NCI-H1694 (cell line): ENCODE results near the gene EPAS1.

Experiments used
- DNase-seq: peaks from one replicate; lab custom pipeline; 2025; lab: John Stamatoyannopoulos, UW

The EPAS1 gene

GRCh38 chr2:46273919-46274318 is 23.3 kb upstream of the EPAS1 start:
- no peak for DNase-seq

DNA sequence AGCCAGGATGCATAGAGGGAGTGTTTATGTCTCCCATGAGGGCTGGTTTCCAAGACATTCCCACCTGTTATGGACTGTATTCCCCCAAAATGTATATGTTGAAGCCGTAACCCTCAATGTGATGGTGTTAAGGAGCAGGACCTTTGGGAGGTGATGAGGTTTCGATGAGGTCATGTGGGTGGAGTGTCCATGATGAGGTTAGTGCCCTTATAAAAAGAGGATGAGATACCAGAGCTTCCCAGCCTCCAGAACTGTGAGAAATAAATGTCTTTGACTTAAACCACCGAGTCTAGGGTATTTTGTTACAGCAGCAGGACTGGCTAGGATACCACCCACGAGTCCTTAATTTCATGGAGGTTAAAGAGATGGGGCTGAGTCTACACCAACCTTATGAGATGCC is 22.6 kb upstream of the EPAS1 start:
- no peak for DNase-seq

GRCh38 chr2:46275995-46276394 is 21.2 kb upstream of the EPAS1 start:
- no peak for DNase-seq

GRCh38 chr2:46276642-46277041 is 20.6 kb upstream of the EPAS1 start:
- DNase-seq: no peak

DNA sequence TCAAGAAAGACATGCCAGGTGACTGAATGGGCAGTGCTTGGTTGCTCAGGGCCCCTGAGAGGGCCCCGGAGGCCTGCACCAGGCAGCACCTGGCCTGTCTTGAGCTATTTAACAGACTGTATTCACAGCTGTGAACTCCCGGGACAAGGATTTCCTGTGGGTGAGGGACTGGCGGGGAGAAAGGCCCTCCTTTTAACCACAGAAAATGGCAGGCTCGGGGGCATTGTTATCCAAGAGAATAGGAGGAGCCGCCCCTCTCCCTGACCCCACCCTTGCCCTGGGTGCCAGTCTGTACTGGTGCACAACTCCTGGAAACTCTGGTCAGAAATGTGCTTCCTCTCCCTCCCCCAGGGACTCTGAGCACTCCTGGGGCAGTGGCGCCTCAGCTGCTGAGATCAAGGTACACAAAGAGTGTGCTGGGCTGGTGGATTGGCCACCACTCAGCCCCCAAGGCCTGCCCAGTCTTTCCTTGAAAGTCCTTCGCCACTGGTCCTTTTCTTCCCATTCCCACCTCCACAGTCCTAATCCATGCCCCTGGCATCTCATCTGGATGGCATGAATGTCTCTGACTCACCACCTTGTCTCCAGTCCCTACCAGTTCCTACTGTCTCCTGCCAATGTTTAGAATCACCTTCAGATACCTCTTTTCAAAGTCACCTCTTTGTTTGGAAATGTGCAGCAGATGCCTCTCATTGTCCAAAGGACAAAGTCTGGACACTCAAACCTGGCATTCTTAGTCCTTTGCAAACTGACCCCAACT is 19.6 kb upstream of the EPAS1 start:
- no peak for DNase-seq

DNA sequence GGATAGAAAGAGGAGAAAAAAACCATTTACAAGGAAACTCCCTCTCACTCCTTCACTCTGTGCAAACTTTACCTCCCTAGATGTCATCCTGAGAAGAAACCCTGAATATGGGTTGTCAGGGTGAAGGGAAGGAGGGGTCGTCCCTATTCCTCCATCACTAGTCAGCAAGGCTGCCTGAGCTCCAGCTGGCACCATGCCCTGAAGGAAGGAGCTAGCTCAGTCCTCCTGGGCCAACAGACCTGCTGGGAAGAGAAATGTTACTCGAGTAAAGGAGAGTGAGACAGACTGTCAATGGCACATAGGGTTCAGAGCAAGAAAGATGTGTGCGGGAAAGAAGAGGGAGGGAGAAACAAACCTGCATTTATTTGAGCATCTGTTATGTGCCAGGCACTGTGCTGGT is 18.3 kb upstream of the EPAS1 start:
- DNase-seq: no peak

DNA sequence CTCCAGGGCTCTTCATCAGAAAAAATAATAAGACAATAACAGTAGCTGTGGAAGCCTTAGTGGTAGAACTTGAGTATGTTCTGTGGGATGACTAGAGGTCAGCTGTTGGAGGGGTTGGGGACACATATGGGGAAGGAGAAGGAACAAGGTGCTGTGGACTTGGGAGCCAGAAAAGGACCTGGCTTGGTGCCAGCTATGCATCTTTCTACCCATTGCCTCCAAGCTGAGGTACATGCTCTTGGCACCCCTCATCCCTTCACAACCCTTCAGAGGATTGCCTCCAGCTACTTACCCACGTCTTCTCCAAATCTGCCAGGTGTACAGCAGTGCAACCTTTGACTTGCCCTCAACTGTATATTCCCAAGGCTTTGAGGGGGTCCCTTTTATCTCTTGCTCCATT is 15.3 kb upstream of the EPAS1 start:
- no peak for DNase-seq

DNA sequence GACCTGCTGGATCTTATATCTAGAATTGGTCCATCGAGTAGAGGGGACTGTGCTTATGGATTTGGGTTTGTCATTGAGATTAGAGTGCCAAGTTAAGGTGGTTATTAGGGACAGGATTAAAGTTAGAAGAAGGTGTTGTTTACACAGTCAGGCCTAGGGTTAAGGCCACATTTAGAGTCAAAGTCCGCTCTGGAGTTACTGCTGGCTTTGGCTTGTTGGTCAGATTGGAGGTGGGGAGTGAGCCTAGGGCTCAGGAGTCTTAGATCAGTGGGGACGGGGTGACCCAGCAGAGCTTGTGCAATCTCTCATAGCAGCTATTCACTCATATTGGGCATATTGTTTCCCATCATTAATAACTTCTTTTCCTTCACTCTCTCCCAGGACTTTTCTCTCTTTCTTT is 13.5 kb upstream of the EPAS1 start:
- DNase-seq: no peak

DNA sequence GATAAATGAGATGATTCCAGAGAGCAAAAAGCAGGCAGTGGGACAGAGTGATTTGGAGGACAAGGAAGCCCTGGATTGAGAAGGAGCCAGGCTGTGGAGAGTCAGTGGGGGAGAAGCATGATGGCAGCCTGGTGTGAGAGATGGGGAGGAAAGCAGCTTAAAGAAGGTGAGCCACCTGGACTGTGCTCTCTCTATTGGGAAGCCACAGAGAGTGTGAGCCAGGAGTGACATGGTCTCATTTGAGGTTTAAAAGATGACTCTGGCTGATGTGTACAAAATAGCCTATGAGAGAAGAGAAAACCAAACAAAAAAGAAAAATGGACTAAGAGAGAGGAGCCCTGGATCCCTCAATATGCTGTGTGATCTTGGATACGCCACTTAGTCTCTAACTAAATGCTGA is 12.9 kb upstream of the EPAS1 start:
- no peak for DNase-seq

GRCh38 chr2:46284796-46285195 is 12.4 kb upstream of the EPAS1 start:
- no peak for DNase-seq

- DNase-seq: no peak
Observed at GRCh38 chr2:46286715-46287114, 10.5 kb upstream of the EPAS1 start.

DNA sequence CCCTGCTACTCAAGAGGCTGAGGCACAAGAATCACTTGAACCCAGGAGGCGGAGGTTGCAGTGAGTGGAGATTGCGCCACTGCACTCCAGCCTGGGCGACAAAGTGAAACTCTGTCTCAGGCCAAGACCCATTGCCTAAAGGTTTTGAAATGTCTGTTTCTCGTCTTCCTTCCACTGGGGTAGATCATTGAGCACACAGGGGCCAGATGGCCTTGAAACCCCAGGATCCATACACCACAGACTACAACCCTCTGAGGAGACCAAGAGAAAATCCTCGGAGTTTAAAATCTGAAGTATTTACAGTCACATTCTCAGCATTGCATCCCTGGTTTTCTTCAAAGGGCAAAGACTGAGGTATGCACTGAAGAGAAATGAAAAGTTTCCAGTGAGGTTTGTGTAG is 7.1 kb upstream of the EPAS1 start:
- no peak for DNase-seq

- DNase-seq: no peak
Observed at GRCh38 chr2:46293466-46293865, 3.7 kb upstream of the EPAS1 start.

DNA sequence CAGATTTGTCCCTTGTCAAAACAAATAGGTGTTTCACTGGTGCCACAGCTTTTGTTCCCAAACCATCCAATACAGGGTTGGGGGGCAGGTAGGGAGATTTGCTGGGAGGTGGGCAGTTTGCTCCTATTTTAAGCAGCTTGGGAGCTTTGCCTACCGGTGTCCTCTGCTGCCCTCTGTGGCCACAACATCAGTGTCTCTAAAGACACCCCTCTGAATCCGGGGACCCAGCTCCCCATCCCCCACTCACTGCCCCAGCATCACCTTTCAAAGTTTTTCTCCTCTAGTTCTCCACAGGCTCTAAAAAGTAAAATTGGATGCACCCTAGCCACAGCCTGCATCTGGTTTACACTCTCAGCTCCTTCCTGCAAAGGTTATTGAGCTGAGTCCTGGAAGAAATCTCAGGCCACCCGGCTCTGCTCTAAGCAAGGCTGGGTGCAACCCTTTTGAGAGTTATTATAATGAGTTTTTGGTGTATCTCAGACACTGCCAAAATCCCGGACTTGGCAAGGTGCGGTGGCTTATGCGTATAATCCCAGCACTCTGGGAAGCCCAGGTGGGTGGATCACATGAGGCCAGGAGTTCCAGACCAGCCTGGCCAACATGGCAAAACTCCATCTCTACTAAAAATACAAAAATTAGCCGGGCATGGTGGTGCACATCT is 2.9 kb upstream of the EPAS1 start:
- peak; percentile 11 for DNase-seq

DNA sequence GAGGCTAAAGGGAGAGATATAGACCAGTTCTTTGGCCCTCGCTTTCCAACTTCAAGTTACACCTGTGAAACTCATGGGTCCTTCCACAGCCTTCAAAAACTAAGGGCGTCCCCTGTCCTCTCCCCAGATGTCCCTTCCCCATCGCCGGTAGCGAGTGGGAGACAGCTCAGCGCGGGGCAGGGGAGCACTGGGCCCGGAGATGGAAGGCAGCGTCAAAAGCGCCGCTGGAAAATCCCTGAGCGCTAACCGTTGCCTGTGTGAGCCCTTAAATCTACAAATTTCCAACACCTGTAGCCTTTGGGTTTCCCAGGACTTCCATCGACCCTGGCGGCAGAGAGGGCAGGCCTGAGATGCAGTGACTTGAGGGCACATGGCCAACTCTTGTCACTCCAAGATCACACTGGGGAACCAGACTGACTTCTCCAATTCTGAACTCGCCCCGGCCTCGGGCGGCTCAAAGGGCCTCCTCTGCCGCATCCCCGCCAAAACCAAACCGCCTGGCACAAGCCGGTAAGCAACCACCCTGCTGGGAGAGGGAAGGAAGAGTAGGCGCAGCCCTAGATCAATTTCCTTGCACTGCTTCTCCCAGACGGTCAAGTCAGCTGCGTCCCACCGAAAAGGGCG is 879 bp upstream of the EPAS1 start:
- DNase-seq: no peak

- DNase-seq: no peak
Observed at GRCh38 chr2:46297546-46298271, 502 bp downstream of the EPAS1 start.

DNA sequence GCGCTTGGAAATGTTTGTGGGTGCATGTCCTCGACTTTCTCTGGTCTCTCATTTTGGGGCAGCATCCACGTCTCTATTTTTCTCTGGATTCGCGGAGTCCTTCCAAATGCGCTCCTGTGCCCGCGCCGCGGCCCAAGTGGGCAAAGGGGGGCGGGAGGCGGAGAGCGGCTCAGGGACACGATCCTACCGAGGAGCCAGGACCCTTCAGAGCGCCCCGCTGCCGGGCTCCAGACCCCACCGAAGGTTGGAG is 990 bp downstream of the EPAS1 start:
- no peak for DNase-seq

DNA sequence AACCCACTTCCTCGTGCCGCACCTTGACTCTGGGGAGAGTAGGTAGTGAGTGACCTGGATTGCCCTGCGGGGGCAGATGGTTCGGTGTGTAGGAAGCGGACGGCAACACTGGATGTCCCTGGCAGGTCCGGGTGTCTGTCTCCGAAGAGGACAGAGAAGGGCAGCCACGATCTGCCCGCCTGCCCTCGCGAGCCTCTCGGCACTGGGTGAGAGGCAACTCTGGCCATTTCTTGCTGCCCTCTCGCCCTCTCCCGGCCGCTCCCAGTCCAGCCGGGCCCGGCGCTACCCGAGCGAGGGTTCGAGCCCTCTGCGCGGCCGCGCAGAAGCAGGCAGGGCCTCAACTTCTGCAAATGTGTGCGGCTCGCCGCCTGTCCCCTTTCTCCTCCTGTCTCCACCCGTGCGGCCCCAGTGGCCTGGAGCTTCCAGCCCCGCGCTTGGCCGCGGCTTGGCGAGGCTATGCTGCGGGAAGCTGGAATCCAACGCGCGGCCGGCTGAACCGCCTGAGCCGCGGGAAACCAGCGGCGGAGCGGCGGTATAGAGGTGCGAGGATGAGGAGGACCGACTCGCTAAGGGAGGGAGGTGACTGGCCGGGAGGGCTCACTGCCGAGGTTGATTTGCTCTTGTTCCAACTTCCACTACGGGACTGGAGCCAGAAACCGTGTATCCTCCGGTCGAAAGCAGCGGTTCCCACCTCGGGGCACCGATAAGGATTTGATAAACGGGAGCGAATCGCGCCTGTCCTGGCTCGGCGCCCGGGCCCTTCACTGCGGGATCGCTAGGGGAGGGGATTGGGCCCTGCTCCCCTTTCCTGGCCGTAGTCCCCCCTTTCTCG is 1.5 kb downstream of the EPAS1 start:
- no peak for DNase-seq

DNA sequence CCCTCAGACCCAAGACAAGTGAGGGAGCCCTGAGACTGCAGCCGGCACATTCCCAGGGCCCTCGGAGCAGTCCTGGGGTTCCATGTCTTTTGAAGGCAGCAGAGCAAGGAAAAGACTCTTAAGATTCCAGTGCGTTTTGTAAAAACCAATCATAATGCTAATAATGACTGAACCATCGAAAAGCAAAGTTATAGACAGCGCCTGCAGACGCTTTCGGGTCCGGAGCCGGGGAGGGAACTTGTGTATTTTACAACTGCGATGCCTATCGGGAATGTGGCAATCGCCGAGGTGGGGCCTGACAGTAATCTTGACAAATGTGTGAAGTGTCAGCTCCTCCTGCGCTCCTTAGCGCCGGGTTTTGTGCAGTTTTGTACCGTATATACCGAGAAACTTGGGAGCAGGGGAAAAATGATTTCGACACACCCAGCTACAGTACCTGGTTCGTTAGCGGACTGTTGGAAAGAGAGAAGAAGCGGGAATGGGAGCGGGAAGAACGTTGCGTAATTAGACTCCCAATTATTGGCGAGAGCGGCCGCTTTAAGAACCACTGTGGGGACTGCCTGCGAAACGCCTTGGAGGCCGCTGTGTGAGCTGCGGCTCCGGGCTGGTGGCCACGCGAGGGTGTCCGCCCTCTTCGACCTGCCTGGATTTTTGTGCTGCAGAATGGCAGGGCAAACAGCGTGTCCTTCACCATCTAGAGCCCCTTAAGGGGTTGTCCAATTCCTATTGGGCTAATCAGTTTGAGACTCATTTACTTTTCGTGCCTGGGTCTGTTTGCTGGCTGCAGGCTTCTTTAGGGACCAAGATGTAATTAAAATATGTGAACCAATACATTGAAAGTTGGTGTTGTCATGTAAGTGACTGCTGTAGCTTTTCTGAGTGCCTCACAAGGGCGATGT is 2.4 kb downstream of the EPAS1 start:
- DNase-seq: no peak

DNA sequence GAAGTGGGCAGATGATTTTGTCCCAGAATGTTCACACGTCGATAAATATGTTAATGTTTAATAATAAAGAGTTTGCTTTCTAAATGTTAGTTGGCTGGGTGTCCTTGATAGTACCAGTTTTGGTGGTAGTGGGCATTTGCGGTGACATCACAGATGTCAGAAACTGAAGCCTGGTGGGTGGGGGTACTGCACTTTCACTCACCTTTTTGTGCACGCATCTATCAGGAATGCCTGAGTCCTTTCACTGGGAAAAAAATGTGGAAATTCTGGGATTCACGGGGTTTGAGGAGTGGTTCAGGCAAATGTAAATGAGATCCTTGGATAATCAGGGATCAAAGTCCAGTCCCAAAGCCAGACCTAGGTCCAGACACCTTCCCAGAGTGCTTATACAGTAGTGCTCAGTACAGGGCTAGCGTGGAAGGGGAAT is 3.2 kb downstream of the EPAS1 start:
- DNase-seq: no peak
